HepG2 (cell line): Measurements from ENCODE around the gene AUTS2. TPM values are rescaled to one million over a fixed set of nuclear protein-coding genes. Genes with fewer than 3 reads are reported as not detected.

Experiments
- ATAC-seq: fragments of 200-7000 bp; cut with Tn5 transposase; 3 replicates; pipeline ENCODE4 v1.9.1; 2020; ENCODE audit warnings: mild to moderate bottlenecking, moderate library complexity
- BruUV-seq: library from RNA; stranded (reverse); fragments of 400-500 nt; replicated peaks from 2 replicates; lab custom pipeline; 2021; lab: Mats Ljungman, UMichigan
- CTCF ChIA-PET: fragments of 300-600 bp; formaldehyde crosslinking; extraction: SDS; loops from one replicate; lab custom pipeline; 2021; ENCODE audit warnings: low total read pairs, inconsistent platforms, low intra/inter-chr PET ratio; lab: Yijun Ruan, JAX
- POLR2A ChIA-PET: fragments of 350-600 bp; sonication (Branson Sonifier 250); formaldehyde crosslinking; loops from one replicate; lab custom pipeline; 2020; ENCODE audit warnings: antibody characterized with exemption, inconsistent platforms; lab: Yijun Ruan, JAX
- DNase-seq: peaks from one replicate; pipeline ENCODE4 v3.0.0-alpha.2; 2015; ENCODE audit warnings: low spot score
- FAIRE-seq: peaks from 3 replicates; lab custom pipeline; 2011; peaks lifted over from hg19 to GRCh38; lab: Jason Lieb, UNC
- H2AFZ ChIP-seq: one replicate; pipeline ENCODE4 v1.6.1; 2011; ENCODE audit warnings: low read length, inconsistent platforms
- H3K27ac ChIP-seq: fragments of 300-600 bp; 3 replicates; pipeline ENCODE4 v1.8.0; 2011; ENCODE audit warnings: mixed run types, mild to moderate bottlenecking, mixed read lengths, low read length, inconsistent platforms; ENCODE audit not compliant: insufficient read depth; ENCODE audit errors: extremely low read length
- H3K27me3 ChIP-seq, 2 experiments: fragments of 200-600 bp in 1 of 2; 2 replicates in 1 of 2; 3 replicates in 1 of 2; pipeline versions ENCODE4 v1.6.0 to v1.8.0; 2011; ENCODE audit warnings: low read length in 2 of 2, mild to moderate bottlenecking in 2 of 2, moderate library complexity in 2 of 2, inconsistent platforms in 1 of 2; ENCODE audit not compliant: insufficient read depth in 2 of 2, control insufficient read depth in 1 of 2
- H3K36me3 ChIP-seq, 2 experiments: fragments of 200-600 bp in 1 of 2; replicated peaks in 1 of 2; 2 replicates in 1 of 2; 3 replicates in 1 of 2; pipeline versions ENCODE4 v1.5.1 to v1.8.0; 2011; ENCODE audit warnings: low read length in 2 of 2, inconsistent platforms in 1 of 2; ENCODE audit not compliant: insufficient read depth in 2 of 2, control insufficient read depth in 1 of 2
- H3K4me1 ChIP-seq: 2 replicates; pipeline ENCODE4 v1.5.1; 2012; ENCODE audit warnings: low read length, inconsistent platforms; ENCODE audit not compliant: insufficient read depth
- H3K4me2 ChIP-seq: 2 replicates; pipeline ENCODE4 v1.6.0; 2011; ENCODE audit warnings: low read depth, low read length, inconsistent platforms
- H3K4me3 ChIP-seq, 3 experiments: fragments of 200-600 bp in 1 of 3; sonication (generic), shearing (Covaris generic) in 1 of 3; replicated peaks in 1 of 3; 2 replicates each; pipeline ENCODE4 v1.5.1; 2011 to 2016; ENCODE audit warnings: low read length in 3 of 3, inconsistent platforms in 2 of 3, low read depth in 2 of 3, mild to moderate bottlenecking in 2 of 3, control low read depth in 1 of 3, mixed read lengths in 1 of 3; ENCODE audit not compliant: insufficient read depth in 1 of 3
- H3K79me2 ChIP-seq: one replicate; pipeline ENCODE4 v1.6.1; 2011; ENCODE audit warnings: low read length, inconsistent platforms; ENCODE audit not compliant: insufficient read depth
- H3K9ac ChIP-seq: 2 replicates; pipeline ENCODE4 v1.6.0; 2011; ENCODE audit warnings: mild to moderate bottlenecking, low read depth, low read length, inconsistent platforms; ENCODE audit not compliant: insufficient read depth
- H3K9me3 ChIP-seq: 2 replicates; pipeline ENCODE4 v1.5.1; 2012; ENCODE audit warnings: mild to moderate bottlenecking, low read length
- H4K20me1 ChIP-seq: 2 replicates; pipeline ENCODE4 v1.6.0; 2011; ENCODE audit warnings: inconsistent platforms, mild to moderate bottlenecking, low read length, moderate library complexity; ENCODE audit not compliant: insufficient read depth
- CENPBD1 ChIP-seq: sonication (generic); formaldehyde crosslinking; IDR thresholded peaks from 2 replicates; pipeline ENCODE4 v1.8.0; 2022; ENCODE audit warnings: missing genetic modification reagents, low read depth, mild to moderate bottlenecking, borderline replicate concordance
- CENPX ChIP-seq: sonication (generic); formaldehyde crosslinking; IDR thresholded peaks from 2 replicates; pipeline ENCODE4 v1.9.0; 2021; ENCODE audit warnings: mild to moderate bottlenecking, missing genetic modification reagents, moderate library complexity
- HMG20B ChIP-seq: conservative IDR thresholded peaks from 2 replicates; pipeline ENCODE4 v1.6.1; 2016; ENCODE audit warnings: missing genetic modification reagents, missing compliant biosample characterization
- KLF11 ChIP-seq: IDR thresholded peaks from 2 replicates; pipeline ENCODE4 v1.6.1; 2016; ENCODE audit warnings: missing compliant biosample characterization
- PHB2 ChIP-seq: fragments of 450-650 bp; IDR thresholded peaks from 2 replicates; pipeline ENCODE4 v1.6.1; 2018; ENCODE audit not compliant: partially characterized antibody
- SRSF4 ChIP-seq: fragments of 200-400 bp; formaldehyde crosslinking; IDR thresholded peaks from one replicate; pipeline ENCODE4 v1.6.1; 2018; ENCODE audit warnings: mild to moderate bottlenecking, low read depth, low read length, moderate library complexity; ENCODE audit not compliant: poor library complexity, severe bottlenecking
- WGBS: methylation state at CpG from one replicate; pipeline ENCODE4 v1.1.6; 2017; ENCODE audit warnings: low lambda C conversion rate; 5-methylcytosine and 5-hydroxymethylcytosine counted together
- in situ Hi-C: cut with HindIII; loops from 2 replicates; pipeline ENCODE4 v1.10.0; 2017; ENCODE audit warnings: low pct_unique_long_range_greater_than_20kb; ENCODE audit not compliant: extremely low pct_ligation_motif_present
- intact Hi-C: fragments of 100-400 bp; cut with micrococcal nuclease; formaldehyde crosslinking; loops from one replicate; pipeline ENCODE4 v1.10.0; 2022; ENCODE audit not compliant: unreplicated experiment
- polyA plus RNA-seq, 8 experiments: library from polyadenylated mRNA; depleted of rRNA in 3 of 8; stranded (reverse) in 7 of 8; unstranded in 1 of 8; fragments of >200 nt; fragmentation: Illumina TruSeq in 4 of 8; extraction: Trizol in 4 of 8; gene quantifications; 2 replicates each; pipeline versions ENCODE4 v1.2.1 to v1.2.3, GENCODE V29; 2011 to 2016; ENCODE audit warnings: low read depth in 4 of 8, missing spikeins in 1 of 8, mixed read lengths in 1 of 8; ENCODE audit not compliant: insufficient read depth in 1 of 8
- total RNA-seq, 5 experiments: library from RNA; depleted of rRNA; stranded (reverse); fragments of >200 nt; fragmentation: Illumina TruSeq; extraction: Trizol; gene quantifications; 2 replicates each; pipeline ENCODE4 v1.2.3, GENCODE V29; 2016; ENCODE audit warnings: low read depth in 1 of 5

Gene AUTS2
- total and polyA plus RNA-seq, 2 of the 13 experiments (the other 11 are each of a cell fraction or from before 2014, with no cell fraction given) = 0.38 TPM; not detected in 1

- Histone ChIP-seq H3K27me3 (no peaks in the 10 kb centered on the region), H4K20me1 (no peaks in the 10 kb centered on the region), H2AFZ (no peak overlapping the region), H3K4me2 (no peak overlapping the region), H3K9ac (no peak overlapping the region), H3K4me3 (no peak overlapping the region), H3K4me1 (no peaks in the 10 kb centered on the region), H3K36me3 (no peaks in the 10 kb centered on the region), H3K27ac (no peak overlapping the region), H3K9me3 (no peaks in the 10 kb centered on the region), H3K79me2 (no peaks in the 10 kb centered on the region)
- no peak for FAIRE-seq
- no peak for DNase-seq
- in situ Hi-C loops (no loop called here), intact Hi-C loops (no loop called here)
- no peak for TF ChIP-seq KLF11
- no peak for TF ChIP-seq PHB2
- no peak for TF ChIP-seq HMG20B
- POLR2A ChIA-PET = no interaction called here
- CTCF ChIA-PET = no interaction called here
- no peak for ATAC-seq
- BruUV-seq = no TSS peak
- 21% methylated on average over 7 of the region's 7 CpGs for WGBS
Observed at GRCh38 chr7:70098905-70099672, 500.8 kb downstream of the AUTS2 start.

- BruUV-seq = no TSS peak
- no peaks in the 10 kb centered on the region for H3K27me3 ChIP-seq
- no peaks in the 10 kb centered on the region for H4K20me1 ChIP-seq
- H3K9ac ChIP-seq = no peak overlapping the region
- FAIRE-seq (no peak), ATAC-seq (no peak), DNase-seq (no peak)
- no peak overlapping the region for H3K4me3 ChIP-seq
- no peaks in the 10 kb centered on the region for H3K36me3 ChIP-seq
- in situ Hi-C loops (no loop called here), intact Hi-C loops (no loop called here)
- H2AFZ ChIP-seq = no peak overlapping the region
- ChIA-PET CTCF (no interaction called here), POLR2A (no interaction called here)
- TF ChIP-seq SRSF4 (no peak), CENPBD1 (CRISPR knock-in tag) (no peak), CENPX (CRISPR knock-in tag) (no peak)
- no peak overlapping the region for H3K4me2 ChIP-seq
- H3K4me1 ChIP-seq = no peaks in the 10 kb centered on the region
- H3K27ac ChIP-seq = no peak overlapping the region
- 0% methylated on average over 1 of the region's 1 CpG for WGBS
- no peaks in the 10 kb centered on the region for H3K79me2 ChIP-seq
- no peaks in the 10 kb centered on the region for H3K9me3 ChIP-seq
Observed at GRCh38 chr7:70104243-70104642, 506.0 kb downstream of the AUTS2 start.
